ENCODE measurements around the gene THRB.

The THRB gene

GRCh38 chr3:24224666-24225384, 269.8 kb downstream of the THRB start:
- Mint-ChIP-seq H3K27ac (no peak overlapping the region), H3K4me3 (no peak overlapping the region), H3K9me3 (no peaks in the 10 kb centered on the region), H3K4me1 (ENCODE audit: low read depth) (no peaks in the 10 kb centered on the region), H3K27me3 (peaks cover 3% of the 10 kb centered on the region), H3K36me3 (ENCODE audit: low read depth) (no peaks in the 10 kb centered on the region)
- intact Hi-C loops (cut with micrococcal nuclease): no loop called here

DNA sequence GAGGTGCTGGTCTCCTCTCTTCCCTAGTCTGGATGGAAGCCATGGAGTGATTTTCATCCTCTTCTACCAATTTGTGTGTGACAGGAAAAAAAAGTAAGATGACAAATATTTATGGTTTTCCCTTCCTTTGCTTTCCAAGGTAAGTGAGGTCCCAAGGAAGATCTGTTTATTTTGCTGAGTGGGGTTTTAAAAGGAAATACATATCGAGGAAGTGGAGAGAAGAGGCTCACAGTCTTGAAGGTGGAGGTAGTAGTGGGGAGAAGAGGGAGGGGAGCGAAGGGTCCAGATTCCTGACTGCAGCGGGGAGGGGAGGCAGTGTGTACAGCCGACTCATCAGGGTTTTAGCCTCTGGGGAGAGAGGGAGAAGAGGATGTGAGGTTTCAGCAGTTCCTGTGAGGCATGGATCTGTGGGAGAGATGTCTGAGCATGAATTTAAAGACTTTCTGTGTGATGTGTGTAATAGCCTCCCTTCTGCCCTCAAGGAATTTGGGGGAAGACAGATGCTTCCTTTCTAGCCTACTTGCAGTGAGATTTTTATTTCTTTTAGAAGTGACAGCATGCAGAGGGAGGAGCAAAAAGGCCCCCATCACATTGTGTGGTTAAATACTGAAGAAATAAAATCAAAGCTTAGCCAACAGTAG, 272.4 kb downstream of the THRB start:
- intact Hi-C loops (cut with micrococcal nuclease): no loop called here
- no peak overlapping the region for H3K27ac Mint-ChIP-seq
- H3K27me3 Mint-ChIP-seq: peaks cover 3% of the 10 kb centered on the region
- H3K9me3 Mint-ChIP-seq: no peaks in the 10 kb centered on the region
- no peak overlapping the region for H3K4me3 Mint-ChIP-seq
- no peaks in the 10 kb centered on the region for H3K4me1 Mint-ChIP-seq (ENCODE audit: low read depth)
- no peaks in the 10 kb centered on the region for H3K36me3 Mint-ChIP-seq (ENCODE audit: low read depth)

DNA sequence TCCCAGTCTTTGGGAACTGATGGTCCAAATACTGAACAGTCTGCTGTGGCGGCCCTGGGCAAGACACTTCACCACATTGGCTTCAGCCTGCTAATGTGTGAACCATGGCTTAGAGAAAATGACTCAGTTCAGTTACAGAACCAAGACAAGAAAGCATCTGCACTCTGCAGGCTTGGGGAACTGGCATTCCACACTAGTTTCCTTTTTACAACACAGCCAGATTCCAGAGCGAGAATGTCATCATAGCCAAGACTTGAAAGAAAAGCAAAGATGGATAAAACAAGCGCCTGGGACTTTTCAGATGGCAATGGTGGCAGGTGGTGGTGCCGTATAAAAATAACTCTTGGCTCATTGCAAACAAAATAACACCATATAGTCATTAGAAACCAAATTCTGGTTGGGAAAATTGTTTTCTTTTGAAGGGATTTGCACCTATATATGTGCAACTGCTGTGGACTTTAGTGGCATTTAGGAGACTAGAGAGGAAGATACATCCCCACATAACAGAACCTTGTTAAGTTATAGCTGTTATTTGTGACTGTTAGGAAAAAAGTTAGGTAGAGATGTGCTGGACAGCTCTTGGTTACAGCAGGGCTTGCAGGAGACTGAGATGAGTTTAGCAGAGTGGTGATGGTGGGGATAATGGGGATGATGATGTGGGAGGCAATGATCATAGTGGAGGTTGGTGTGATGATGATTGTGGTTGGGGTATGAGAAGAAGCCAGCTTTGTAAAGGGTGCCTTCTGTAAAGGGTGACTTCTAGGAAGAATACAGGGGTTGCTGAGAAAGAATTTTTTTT, 273.6 kb downstream of the THRB start:
- H3K9me3 Mint-ChIP-seq: no peaks in the 10 kb centered on the region
- no peak overlapping the region for H3K27ac Mint-ChIP-seq
- H3K36me3 Mint-ChIP-seq (ENCODE audit: low read depth): no peaks in the 10 kb centered on the region
- no peaks in the 10 kb centered on the region for H3K4me1 Mint-ChIP-seq (ENCODE audit: low read depth)
- peaks cover 3% of the 10 kb centered on the region for H3K27me3 Mint-ChIP-seq
- intact Hi-C loops (cut with micrococcal nuclease): no loop called here
- H3K4me3 Mint-ChIP-seq: no peak overlapping the region

DNA sequence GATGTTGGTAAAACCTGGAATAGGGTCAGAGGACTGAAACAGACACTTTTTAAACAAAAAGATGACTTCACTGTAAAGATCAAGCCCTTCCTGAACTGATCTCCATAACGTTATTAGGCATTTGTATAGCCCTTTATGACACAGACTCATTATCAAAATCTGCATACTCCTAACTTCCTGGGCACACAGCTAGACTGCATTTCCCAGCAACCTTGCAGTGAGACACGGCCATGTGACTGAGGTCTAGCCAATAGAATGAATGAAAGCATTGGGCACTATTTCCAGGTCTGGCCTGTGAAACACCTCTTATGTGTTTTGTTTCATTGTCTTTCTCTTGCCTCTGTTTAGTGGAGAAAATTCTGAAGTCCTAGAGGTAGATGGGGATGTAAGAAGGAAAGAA, 279.1 kb downstream of the THRB start:
- no peaks in the 10 kb centered on the region for H3K36me3 Mint-ChIP-seq (ENCODE audit: low read depth)
- H3K9me3 Mint-ChIP-seq: no peaks in the 10 kb centered on the region
- no peak overlapping the region for H3K4me3 Mint-ChIP-seq
- no peaks in the 10 kb centered on the region for H3K27me3 Mint-ChIP-seq
- no peak overlapping the region for H3K27ac Mint-ChIP-seq
- H3K4me1 Mint-ChIP-seq (ENCODE audit: low read depth): no peaks in the 10 kb centered on the region
- intact Hi-C loops (cut with micrococcal nuclease): no loop called here

DNA sequence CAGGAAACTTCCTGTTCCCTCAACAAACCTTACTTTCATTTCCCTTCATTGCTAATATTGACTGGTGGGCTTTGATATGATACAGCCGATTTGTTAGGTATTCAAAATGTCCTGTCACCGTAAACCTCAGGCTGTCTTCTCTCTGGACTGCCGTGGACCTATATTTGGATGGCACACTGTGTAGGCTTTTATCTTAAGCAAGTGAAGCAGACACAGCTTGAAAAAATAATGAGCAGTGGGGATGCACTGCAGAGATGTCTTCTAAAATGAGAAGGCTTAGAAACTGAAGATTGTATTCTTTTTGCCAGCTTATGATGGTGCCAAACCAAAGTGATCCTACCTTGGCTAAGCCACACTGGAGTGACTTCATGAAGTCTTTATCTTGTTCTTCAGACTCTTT, 283.3 kb downstream of the THRB start:
- H3K27ac Mint-ChIP-seq: no peak overlapping the region
- intact Hi-C loops (cut with micrococcal nuclease): no loop called here
- no peaks in the 10 kb centered on the region for H3K27me3 Mint-ChIP-seq
- H3K4me3 Mint-ChIP-seq: no peak overlapping the region
- H3K4me1 Mint-ChIP-seq (ENCODE audit: low read depth): no peaks in the 10 kb centered on the region
- H3K36me3 Mint-ChIP-seq (ENCODE audit: low read depth): no peaks in the 10 kb centered on the region
- H3K9me3 Mint-ChIP-seq: no peaks in the 10 kb centered on the region

GRCh38 chr3:24202071-24202470, 292.6 kb downstream of the THRB start:
- H3K36me3 Mint-ChIP-seq (ENCODE audit: low read depth): no peaks in the 10 kb centered on the region
- intact Hi-C loops (cut with micrococcal nuclease): no loop called here
- peaks cover 10% of the 10 kb centered on the region for H3K9me3 Mint-ChIP-seq
- H3K4me3 Mint-ChIP-seq: no peak overlapping the region
- no peak overlapping the region for H3K27ac Mint-ChIP-seq
- no peaks in the 10 kb centered on the region for H3K4me1 Mint-ChIP-seq (ENCODE audit: low read depth)
- no peaks in the 10 kb centered on the region for H3K27me3 Mint-ChIP-seq

- Mint-ChIP-seq H3K9me3 (peaks cover 10% of the 10 kb centered on the region), H3K4me1 (ENCODE audit: low read depth) (no peaks in the 10 kb centered on the region), H3K36me3 (ENCODE audit: low read depth) (no peaks in the 10 kb centered on the region), H3K4me3 (no peak overlapping the region), H3K27ac (no peak overlapping the region), H3K27me3 (no peaks in the 10 kb centered on the region)
- intact Hi-C loops (cut with micrococcal nuclease): no loop called here
Observed at GRCh38 chr3:24201301-24201700, 293.3 kb downstream of the THRB start.

DNA sequence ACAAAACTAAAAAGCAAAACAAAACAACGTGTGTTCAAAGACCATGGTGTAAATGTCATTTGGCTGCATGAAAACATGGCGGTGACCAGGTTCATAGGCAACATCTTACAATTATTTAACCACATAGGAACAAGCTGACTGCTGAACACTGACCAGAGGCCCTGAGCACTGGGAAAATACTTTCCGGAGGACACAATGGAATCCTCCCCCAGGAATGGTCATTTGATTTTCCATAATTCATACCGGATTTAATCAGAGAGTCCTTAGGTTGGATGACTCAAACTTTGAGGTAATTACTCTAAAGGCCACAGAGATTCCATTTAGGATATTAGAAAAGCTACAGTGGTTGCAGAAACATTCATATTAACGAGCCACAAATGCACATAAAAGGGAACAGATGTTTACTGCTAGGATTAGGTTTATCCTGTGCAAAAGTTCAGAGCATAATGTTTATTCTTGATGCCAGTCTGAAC, 294.8 kb downstream of the THRB start:
- no peaks in the 10 kb centered on the region for H3K36me3 Mint-ChIP-seq (ENCODE audit: low read depth)
- no peaks in the 10 kb centered on the region for H3K27me3 Mint-ChIP-seq
- no peak overlapping the region for H3K4me3 Mint-ChIP-seq
- H3K4me1 Mint-ChIP-seq (ENCODE audit: low read depth): no peaks in the 10 kb centered on the region
- no peak overlapping the region for H3K27ac Mint-ChIP-seq
- intact Hi-C loops (cut with micrococcal nuclease): no loop called here
- peaks cover 8% of the 10 kb centered on the region for H3K9me3 Mint-ChIP-seq

DNA sequence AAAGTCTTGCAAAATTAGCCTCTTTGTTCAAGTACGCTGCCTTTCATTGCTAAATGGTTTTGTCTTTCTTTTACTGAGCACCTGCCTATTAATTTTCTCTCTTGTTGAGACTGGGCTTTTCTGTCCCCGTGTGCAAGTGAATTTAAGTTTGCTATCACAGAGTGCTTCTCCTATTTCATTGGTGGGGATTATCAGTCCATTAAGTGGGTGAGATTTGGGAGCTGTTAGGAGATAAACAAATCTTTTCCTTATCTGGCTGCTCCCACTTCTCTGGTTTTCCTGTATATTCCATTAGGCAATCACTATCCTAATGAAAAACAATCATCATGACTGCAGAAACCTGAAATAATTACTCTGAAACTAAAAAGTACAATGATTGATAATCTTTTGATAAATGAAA, 295.4 kb downstream of the THRB start:
- peaks cover 3% of the 10 kb centered on the region for H3K9me3 Mint-ChIP-seq
- no peak overlapping the region for H3K27ac Mint-ChIP-seq
- intact Hi-C loops (cut with micrococcal nuclease): no loop called here
- no peaks in the 10 kb centered on the region for H3K4me1 Mint-ChIP-seq (ENCODE audit: low read depth)
- H3K27me3 Mint-ChIP-seq: no peaks in the 10 kb centered on the region
- no peaks in the 10 kb centered on the region for H3K36me3 Mint-ChIP-seq (ENCODE audit: low read depth)
- H3K4me3 Mint-ChIP-seq: no peak overlapping the region

DNA sequence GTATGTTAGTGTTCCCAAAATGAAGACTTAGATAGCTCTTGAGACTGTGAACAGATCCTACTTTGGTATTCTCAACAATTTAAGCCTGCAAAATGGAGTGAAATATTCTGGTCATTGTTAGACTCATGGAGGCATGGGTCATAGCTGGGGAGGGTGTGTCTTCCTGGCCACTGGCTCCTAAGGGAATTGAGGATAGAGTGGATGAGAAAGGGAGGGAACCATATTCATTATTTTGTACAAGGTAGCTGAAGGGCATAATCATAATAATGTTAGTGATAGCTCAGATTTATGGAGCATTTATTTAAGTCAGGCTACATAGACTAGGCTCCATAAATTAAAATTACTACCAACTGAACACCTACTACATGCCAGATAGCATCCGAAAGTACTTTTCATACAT, 295.9 kb downstream of the THRB start:
- Mint-ChIP-seq H3K9me3 (no peaks in the 10 kb centered on the region), H3K4me3 (no peak overlapping the region), H3K36me3 (ENCODE audit: low read depth) (no peaks in the 10 kb centered on the region), H3K27me3 (no peaks in the 10 kb centered on the region), H3K4me1 (ENCODE audit: low read depth) (no peaks in the 10 kb centered on the region), H3K27ac (no peak overlapping the region)
- intact Hi-C loops (cut with micrococcal nuclease): no loop called here

- no peak overlapping the region for H3K4me3 Mint-ChIP-seq
- H3K27me3 Mint-ChIP-seq: no peaks in the 10 kb centered on the region
- no peaks in the 10 kb centered on the region for H3K4me1 Mint-ChIP-seq (ENCODE audit: low read depth)
- intact Hi-C loops (cut with micrococcal nuclease): no loop called here
- H3K27ac Mint-ChIP-seq: no peak overlapping the region
- no peaks in the 10 kb centered on the region for H3K36me3 Mint-ChIP-seq (ENCODE audit: low read depth)
- H3K9me3 Mint-ChIP-seq: no peaks in the 10 kb centered on the region
Observed at GRCh38 chr3:24197809-24198208, 296.8 kb downstream of the THRB start.

GRCh38 chr3:24196526-24196925, 298.1 kb downstream of the THRB start:
- intact Hi-C loops (cut with micrococcal nuclease): no loop called here
- H3K27ac Mint-ChIP-seq: no peak overlapping the region
- no peaks in the 10 kb centered on the region for H3K4me1 Mint-ChIP-seq (ENCODE audit: low read depth)
- no peak overlapping the region for H3K4me3 Mint-ChIP-seq
- no peaks in the 10 kb centered on the region for H3K9me3 Mint-ChIP-seq
- no peaks in the 10 kb centered on the region for H3K27me3 Mint-ChIP-seq
- no peaks in the 10 kb centered on the region for H3K36me3 Mint-ChIP-seq (ENCODE audit: low read depth)

GRCh38 chr3:24195504-24196230, 299.0 kb downstream of the THRB start:
- no peaks in the 10 kb centered on the region for H3K4me1 Mint-ChIP-seq (ENCODE audit: low read depth)
- intact Hi-C loops (cut with micrococcal nuclease): no loop called here

More at GRCh38 chr3:24195504-24196230, 299.0 kb downstream of the THRB start:
- Mint-ChIP-seq H3K27ac (no peak overlapping the region), H3K4me3 (no peak overlapping the region), H3K27me3 (no peaks in the 10 kb centered on the region), H3K9me3 (no peaks in the 10 kb centered on the region), H3K36me3 (ENCODE audit: low read depth) (no peaks in the 10 kb centered on the region)

Data from dendritic cell treated with granulocyte-macrophage colony-stimulating factor and Interleukin-4, amounts not matched to agents 40 ng/mL and 50 ng/mL, for 4 days (primary cell).